Esophagus squamous epithelium (tissue), 5 donors: ENCODE data around the gene ATP6V0D1. TPM values are rescaled to one million over a fixed set of nuclear protein-coding genes. Genes with fewer than 3 reads are reported as not detected.

Source experiments
- DNase-seq: peaks from one replicate; lab custom pipeline; 2025; lab: John Stamatoyannopoulos, UW
- H3K27ac ChIP-seq, 4 donors: fragments of 200-600 bp; sonication (generic); one replicate each; pipeline ENCODE4 v1.5.1; 2016 to 2019; ENCODE audit warnings: mild to moderate bottlenecking in 1 of 4
- H3K27me3 ChIP-seq, 4 donors: fragments of 200-600 bp; sonication (generic); 1 replicate in 3 of 4; 2 replicates in 1 of 4; pipeline versions ENCODE4 v1.5.1 to v1.6.0; 2017 to 2021; ENCODE audit warnings: antibody characterized with exemption in 1 of 4
- H3K36me3 ChIP-seq, 3 donors: fragments of 200-600 bp; sonication (generic); one replicate each; pipeline ENCODE4 v1.5.1; 2016 to 2019
- H3K4me1 ChIP-seq, 3 donors: fragments of 200-600 bp; sonication (generic); one replicate each; pipeline ENCODE4 v1.5.1; 2017 to 2019
- H3K4me3 ChIP-seq, 4 donors: fragments of 200-600 bp; sonication (generic); 1 replicate in 3 of 4; 2 replicates in 1 of 4; pipeline ENCODE4 v1.5.1; 2016 to 2019; ENCODE audit warnings: mild to moderate bottlenecking in 2 of 4, moderate library complexity in 1 of 4
- H3K9me3 ChIP-seq, 3 donors: fragments of 200-600 bp; sonication (generic); one replicate each; pipeline ENCODE4 v1.5.1; 2016 to 2019
- POLR2A ChIP-seq, 4 donors: fragments of 450-650 bp; IDR thresholded peaks; one replicate each; pipeline ENCODE4 v1.6.1; 2017; ENCODE audit warnings: antibody characterized with exemption in 4 of 4, mild to moderate bottlenecking in 4 of 4, moderate library complexity in 3 of 4
- WGBS, 2 donors: methylation state at CpG; one replicate each; pipeline ENCODE4 v1.1.5; 2018; 5-methylcytosine and 5-hydroxymethylcytosine counted together
- intact Hi-C: fragments of 100-400 bp; cut with DNase I; formaldehyde crosslinking; loops from one replicate; pipeline ENCODE4 v1.15.0; 2022
- total RNA-seq, 4 donors: library from RNA; depleted of rRNA; stranded (reverse); fragments of >200 nt; gene quantifications; one replicate each; pipeline ENCODE4 v1.1.0, GENCODE V29; 2016
- TF ChIP-seq, protein P1 (sequence below), 6 experiments: fragments of 450-650 bp in 4 of 6; fragments of 200-600 bp in 2 of 6; sonication (generic) in 2 of 6; IDR thresholded peaks; one replicate each; pipeline ENCODE4 v1.5.1; 2016 to 2019; ENCODE audit warnings: antibody characterized with exemption in 6 of 6, mild to moderate bottlenecking in 4 of 6, moderate library complexity in 4 of 6
- donor health status: DM: yes; HTN: yes; CAD: no.

ATP6V0D1 gene
- total RNA-seq, 4 donors from 2014 or later, result 99.4 to 158 (median 131) TPM

GRCh38 chr16:67443265-67443664 is 37.7 kb downstream of the ATP6V0D1 start:
- H3K9me3 ChIP-seq, result no peaks in the 10 kb centered on the region
- peaks cover 18 to 92% (median 20%) of the 10 kb centered on the region in 3 donors for H3K36me3 ChIP-seq
- DNase-seq, result no peak
- TF ChIP-seq POLR2A (IDR thresholded peaks at IDR 0.05), result no peak
- TF ChIP-seq, protein P1, sequence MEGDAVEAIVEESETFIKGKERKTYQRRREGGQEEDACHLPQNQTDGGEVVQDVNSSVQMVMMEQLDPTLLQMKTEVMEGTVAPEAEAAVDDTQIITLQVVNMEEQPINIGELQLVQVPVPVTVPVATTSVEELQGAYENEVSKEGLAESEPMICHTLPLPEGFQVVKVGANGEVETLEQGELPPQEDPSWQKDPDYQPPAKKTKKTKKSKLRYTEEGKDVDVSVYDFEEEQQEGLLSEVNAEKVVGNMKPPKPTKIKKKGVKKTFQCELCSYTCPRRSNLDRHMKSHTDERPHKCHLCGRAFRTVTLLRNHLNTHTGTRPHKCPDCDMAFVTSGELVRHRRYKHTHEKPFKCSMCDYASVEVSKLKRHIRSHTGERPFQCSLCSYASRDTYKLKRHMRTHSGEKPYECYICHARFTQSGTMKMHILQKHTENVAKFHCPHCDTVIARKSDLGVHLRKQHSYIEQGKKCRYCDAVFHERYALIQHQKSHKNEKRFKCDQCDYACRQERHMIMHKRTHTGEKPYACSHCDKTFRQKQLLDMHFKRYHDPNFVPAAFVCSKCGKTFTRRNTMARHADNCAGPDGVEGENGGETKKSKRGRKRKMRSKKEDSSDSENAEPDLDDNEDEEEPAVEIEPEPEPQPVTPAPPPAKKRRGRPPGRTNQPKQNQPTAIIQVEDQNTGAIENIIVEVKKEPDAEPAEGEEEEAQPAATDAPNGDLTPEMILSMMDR (IDR thresholded peaks at IDR 0.05), result no peak
- H3K4me3 ChIP-seq, result no peak overlapping the region
- intact Hi-C loops, result no loop called here
- peaks cover 28 to 89% (median 47%) of the 10 kb centered on the region in 3 donors for H3K4me1 ChIP-seq
- H3K27me3 ChIP-seq, result no peaks in the 10 kb centered on the region
- 83 to 86% methylated on average over 1 to 6 of the region's 6 CpGs for WGBS, 2 donors
- H3K27ac ChIP-seq, result peak overlapping the region; percentile 11 to 69 (median 38)

GRCh38 chr16:67442581-67443255 is 38.2 kb downstream of the ATP6V0D1 start:
- Histone ChIP-seq H3K36me3 (peaks cover 23 to 92% (median 24%) of the 10 kb centered on the region in 3 donors), H3K27ac (peak overlapping the region in 2 of 4 donors; percentile 25 to 47), H3K27me3 (no peaks in the 10 kb centered on the region), H3K9me3 (no peaks in the 10 kb centered on the region), H3K4me3 (no peak overlapping the region), H3K4me1 (peaks cover 28 to 84% (median 46%) of the 10 kb centered on the region in 3 donors)
- no peak for DNase-seq
- WGBS, 2 donors, result 80 to 93% methylated on average over 1 to 3 of the region's 13 CpGs
- intact Hi-C loops, result no loop called here
- TF ChIP-seq POLR2A (IDR thresholded peaks at IDR 0.05), result no peak
- TF ChIP-seq, protein P1 (IDR thresholded peaks at IDR 0.05), result no peak

DNA sequence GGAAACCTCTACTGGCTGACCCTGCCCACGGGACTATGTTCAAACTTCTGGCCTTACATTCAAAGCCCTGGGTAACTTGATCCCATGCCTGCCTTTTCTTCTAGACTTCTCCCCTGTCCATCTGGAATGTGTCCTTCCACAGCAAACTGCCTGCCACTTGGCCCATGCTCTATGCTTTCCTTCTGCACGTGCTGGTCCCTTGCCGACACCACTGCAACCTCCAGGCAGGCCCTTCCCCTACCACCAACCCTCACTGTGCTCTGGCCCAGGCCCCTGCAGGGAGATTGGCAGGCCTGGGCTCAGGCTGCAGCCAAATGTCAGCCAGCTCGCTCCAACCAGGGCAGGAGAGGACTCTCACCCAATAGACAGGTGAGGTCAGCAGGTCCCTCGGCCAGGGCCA is 39.0 kb downstream of the ATP6V0D1 start:
- WGBS, 2 donors, result 60 to 69% methylated on average over 2 to 4 of the region's 5 CpGs
- no peak overlapping the region for H3K4me3 ChIP-seq
- TF ChIP-seq POLR2A (IDR thresholded peaks at IDR 0.05), result no peak
- TF ChIP-seq, protein P1 (IDR thresholded peaks at IDR 0.05), result no peak
- H3K4me1 ChIP-seq, result peaks cover 24 to 76% (median 40%) of the 10 kb centered on the region in 3 donors
- peaks cover 26 to 92% (median 26%) of the 10 kb centered on the region in 3 donors for H3K36me3 ChIP-seq
- no peaks in the 10 kb centered on the region for H3K27me3 ChIP-seq
- no peaks in the 10 kb centered on the region for H3K9me3 ChIP-seq
- intact Hi-C loops, result no loop called here
- no peak for DNase-seq
- peak overlapping the region in 2 of 4 donors; percentile 43 to 50 for H3K27ac ChIP-seq

DNA sequence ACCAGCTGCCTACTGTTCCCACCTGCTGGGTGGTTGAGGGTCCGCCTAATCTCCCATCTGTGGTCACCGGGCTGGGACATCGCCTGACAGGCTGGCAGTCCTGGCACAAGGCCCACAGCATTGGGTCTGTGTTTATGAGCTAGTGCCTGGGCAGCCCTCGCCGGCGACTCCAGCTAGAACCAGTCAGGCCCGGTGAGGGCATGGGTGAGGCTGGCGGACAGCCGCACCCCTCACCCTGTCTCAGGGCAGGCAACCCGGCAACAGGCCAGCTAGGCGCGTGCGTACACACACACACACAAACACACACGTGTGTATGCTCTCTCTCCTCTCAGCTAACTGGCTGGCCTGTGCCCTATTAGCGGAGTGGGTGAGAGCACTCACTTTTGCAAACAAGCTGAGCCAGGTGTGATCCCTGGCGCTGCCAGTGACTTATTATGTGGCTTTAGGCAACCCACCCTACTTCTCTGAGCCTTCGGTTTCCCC is 39.6 kb downstream of the ATP6V0D1 start:
- Histone ChIP-seq H3K27ac (peak overlapping the region; percentile 8 to 50 (median 42)), H3K27me3 (no peaks in the 10 kb centered on the region), H3K4me3 (no peak overlapping the region), H3K9me3 (no peaks in the 10 kb centered on the region), H3K36me3 (peaks cover 26 to 92% (median 27%) of the 10 kb centered on the region in 3 donors), H3K4me1 (peaks cover 18 to 70% (median 34%) of the 10 kb centered on the region in 3 donors)
- WGBS, 2 donors, result 53 to 86% methylated on average over 3 to 8 of the region's 17 CpGs
- intact Hi-C loops, result no loop called here
- DNase-seq, result no peak
- TF ChIP-seq, protein P1 (IDR thresholded peaks at IDR 0.05), result no peak
- TF ChIP-seq POLR2A (IDR thresholded peaks at IDR 0.05), result no peak

- TF ChIP-seq, protein P1 (IDR thresholded peaks at IDR 0.05), result no peak
- no peak for TF ChIP-seq POLR2A (IDR thresholded peaks at IDR 0.05)
- Histone ChIP-seq H3K27ac (no peak overlapping the region), H3K4me1 (peaks cover 15 to 46% (median 16%) of the 10 kb centered on the region in 3 donors), H3K9me3 (no peaks in the 10 kb centered on the region), H3K36me3 (peaks cover 18 to 81% (median 27%) of the 10 kb centered on the region in 3 donors), H3K4me3 (no peak overlapping the region), H3K27me3 (no peaks in the 10 kb centered on the region)
- 65% methylated on average over 5 of the region's 19 CpGs; no CpG with 5 or more reads in 1 of the 2 donors for WGBS, 2 donors
- intact Hi-C loops, result no loop called here
- no peak for DNase-seq
Measured at GRCh38 chr16:67438824-67439393, 42.0 kb downstream of the ATP6V0D1 start.
